B cell (primary cell): ENCODE results near the gene SP100. TPM values are rescaled to one million over a fixed set of nuclear protein-coding genes. Genes with fewer than 3 reads are reported as not detected.

ENCODE experiments used
- ATAC-seq: fragments of 200-7000 bp; cut with Tn5 transposase; one replicate; pipeline ENCODE4 v1.10.0; 2021; ENCODE audit warnings: low read depth, mild to moderate bottlenecking, moderate number of reproducible peaks, moderate library complexity
- CTCF ChIA-PET: fragments of 350-600 bp; sonication (Branson Sonifier 250); formaldehyde crosslinking; loops from one replicate; lab custom pipeline; 2021; ENCODE audit warnings: antibody characterized with exemption, inconsistent platforms; lab: Charles Lee
- POLR2A ChIA-PET: fragments of 350-600 bp; sonication (Branson Sonifier 250); formaldehyde crosslinking; loops from one replicate; lab custom pipeline; 2021; ENCODE audit warnings: antibody characterized with exemption; lab: Charles Lee
- DNase-seq: peaks from one replicate; pipeline ENCODE4 v3.0.0; 2013
- H2AFZ ChIP-seq: 2 replicates; pipeline ENCODE4 v1.6.1; 2012; ENCODE audit warnings: mild to moderate bottlenecking, low read depth, low read length; ENCODE audit not compliant: insufficient read depth, poor library complexity, severe bottlenecking
- H3K27ac ChIP-seq, 2 donors: 1 replicate in 1 of 2; 2 replicates in 1 of 2; pipeline ENCODE4 v1.5.1; 2012 to 2013; ENCODE audit warnings: low read length in 2 of 2, mild to moderate bottlenecking in 2 of 2, moderate library complexity in 1 of 2
- H3K27me3 ChIP-seq, 4 experiments: fragments of 200-600 bp in 1 of 4; sonication (generic) in 1 of 4; replicated peaks in 1 of 4; 1 replicate in 2 of 4; 2 replicates in 2 of 4; pipeline versions ENCODE4 v1.6.1 to v1.7.0; 2013 to 2016; ENCODE audit warnings: low read length in 3 of 4, mild to moderate bottlenecking in 2 of 4, mixed read lengths in 1 of 4, moderate library complexity in 1 of 4; ENCODE audit not compliant: insufficient read depth in 4 of 4, control insufficient read depth in 3 of 4; ENCODE audit errors: control extremely low read depth in 1 of 4
- H3K36me3 ChIP-seq, 2 experiments: replicated peaks in 1 of 2; 1 replicate in 1 of 2; 2 replicates in 1 of 2; pipeline versions ENCODE4 v1.6.1 to v1.7.1; 2013; ENCODE audit warnings: low read length in 1 of 2; ENCODE audit not compliant: insufficient read depth in 2 of 2, control insufficient read depth in 1 of 2; ENCODE audit errors: control extremely low read depth in 1 of 2, extremely low read depth in 1 of 2
- H3K4me1 ChIP-seq, 2 donors: fragments of 200-600 bp in 1 of 2; sonication (generic) in 1 of 2; 1 replicate in 1 of 2; 2 replicates in 1 of 2; pipeline versions ENCODE4 v1.5.1 to v1.6.1; 2013 to 2017; ENCODE audit warnings: low read length in 2 of 2; ENCODE audit not compliant: control insufficient read depth in 2 of 2, insufficient read depth in 2 of 2
- H3K4me2 ChIP-seq: replicated peaks from 2 replicates; pipeline ENCODE3; 2012; ENCODE audit warnings: mild to moderate bottlenecking, low read depth, low read length; ENCODE audit not compliant: poor library complexity, severe bottlenecking
- H3K4me3 ChIP-seq, 5 experiments: fragments of 200-600 bp in 1 of 5; sonication (generic) in 1 of 5; 1 replicate in 3 of 5; 2 replicates in 2 of 5; pipeline versions ENCODE4 v1.5.1 to v1.7.0; 2011 to 2016; ENCODE audit warnings: low read length in 4 of 5, mild to moderate bottlenecking in 4 of 5, low read depth in 2 of 5, control low read depth in 1 of 5, moderate library complexity in 1 of 5; ENCODE audit not compliant: insufficient read depth in 1 of 5; ENCODE audit errors: control extremely low read depth in 1 of 5, extremely low read depth in 1 of 5
- H3K79me2 ChIP-seq: fragments of 200-600 bp; sonication (generic); one replicate; pipeline ENCODE4 v1.6.0; 2016; ENCODE audit warnings: low read length; ENCODE audit not compliant: control insufficient read depth, insufficient read depth
- H3K9ac ChIP-seq: fragments of 200-600 bp; sonication (generic); 2 replicates; pipeline ENCODE4 v1.6.1; 2017; ENCODE audit warnings: mild to moderate bottlenecking, low read length, moderate library complexity
- H3K9me3 ChIP-seq, 3 donors: one replicate each; pipeline versions ENCODE4 v1.6.1 to v1.7.1; 2013; ENCODE audit warnings: low read length in 2 of 3; ENCODE audit not compliant: control insufficient read depth in 2 of 3, insufficient read depth in 1 of 3; ENCODE audit errors: control extremely low read depth in 1 of 3
- H4K20me1 ChIP-seq: 2 replicates; pipeline ENCODE4 v1.6.0; 2012; ENCODE audit warnings: mild to moderate bottlenecking, low read length; ENCODE audit not compliant: insufficient read depth, control insufficient read depth, poor library complexity, severe bottlenecking
- H3K27ac Mint-ChIP-seq: one replicate; pipeline ENCODE4 v1.8.0; 2021; ENCODE audit warnings: mixed read lengths
- H3K27me3 Mint-ChIP-seq: one replicate; pipeline ENCODE4 v1.8.0; 2021; ENCODE audit warnings: mixed read lengths
- H3K4me1 Mint-ChIP-seq: one replicate; pipeline ENCODE4 v1.8.0; 2021; ENCODE audit warnings: mixed read lengths
- H3K4me3 Mint-ChIP-seq: one replicate; pipeline ENCODE4 v1.8.0; 2021; ENCODE audit warnings: mixed read lengths
- H3K9me3 Mint-ChIP-seq: one replicate; pipeline ENCODE4 v1.8.0; 2022; ENCODE audit warnings: mixed read lengths; ENCODE audit not compliant: insufficient read depth
- EZH2 ChIP-seq: IDR thresholded peaks from 2 replicates; pipeline ENCODE4 v1.6.1; 2012; ENCODE audit warnings: borderline replicate concordance, low read depth, mild to moderate bottlenecking, moderate library complexity, low read length; ENCODE audit not compliant: insufficient read depth, poor library complexity, severe bottlenecking
- WGBS: methylation state at CpG from one replicate; pipeline ENCODE4 v1.1.5; 2013; ENCODE audit warnings: missing lambda C conversion rate; ENCODE audit not compliant: insufficient coverage; 5-methylcytosine and 5-hydroxymethylcytosine counted together
- intact Hi-C: fragments of 100-400 bp; cut with micrococcal nuclease; formaldehyde crosslinking; loops from one replicate; pipeline ENCODE4 v1.10.0; 2022
- polyA minus RNA-seq: library from RNA; depleted of rRNA, polyadenylated mRNA; stranded (reverse); fragments of >200 nt; gene quantifications from 2 replicates; pipeline ENCODE4 v1.2.3, GENCODE V29; 2012
- polyA plus RNA-seq: library from polyadenylated mRNA; depleted of rRNA; stranded (reverse); fragments of >200 nt; gene quantifications from 2 replicates; pipeline ENCODE4 v1.2.3, GENCODE V29; 2012
- total RNA-seq, 2 donors: library from RNA; stranded (reverse); fragments of 120-200 nt in 1 of 2; gene quantifications; 1 replicate in 1 of 2; 2 replicates in 1 of 2; pipeline versions ENCODE4 v1.2.3 to v1.2.4, GENCODE V29; 2013 to 2022
- TF ChIP-seq, protein P1 (sequence below): fragments of 200-600 bp; IDR thresholded peaks from one replicate; pipeline ENCODE4 v1.8.0; 2022; ENCODE audit warnings: antibody characterized with exemption, mild to moderate bottlenecking

The SP100 gene
- 554 and 579 TPM in 2 replicates for total RNA-seq
- total RNA-seq (2013) = 389 TPM
- polyA plus RNA-seq = 209 and 290 TPM in 2 replicates
- 156 and 212 TPM in 2 replicates for polyA minus RNA-seq

DNA sequence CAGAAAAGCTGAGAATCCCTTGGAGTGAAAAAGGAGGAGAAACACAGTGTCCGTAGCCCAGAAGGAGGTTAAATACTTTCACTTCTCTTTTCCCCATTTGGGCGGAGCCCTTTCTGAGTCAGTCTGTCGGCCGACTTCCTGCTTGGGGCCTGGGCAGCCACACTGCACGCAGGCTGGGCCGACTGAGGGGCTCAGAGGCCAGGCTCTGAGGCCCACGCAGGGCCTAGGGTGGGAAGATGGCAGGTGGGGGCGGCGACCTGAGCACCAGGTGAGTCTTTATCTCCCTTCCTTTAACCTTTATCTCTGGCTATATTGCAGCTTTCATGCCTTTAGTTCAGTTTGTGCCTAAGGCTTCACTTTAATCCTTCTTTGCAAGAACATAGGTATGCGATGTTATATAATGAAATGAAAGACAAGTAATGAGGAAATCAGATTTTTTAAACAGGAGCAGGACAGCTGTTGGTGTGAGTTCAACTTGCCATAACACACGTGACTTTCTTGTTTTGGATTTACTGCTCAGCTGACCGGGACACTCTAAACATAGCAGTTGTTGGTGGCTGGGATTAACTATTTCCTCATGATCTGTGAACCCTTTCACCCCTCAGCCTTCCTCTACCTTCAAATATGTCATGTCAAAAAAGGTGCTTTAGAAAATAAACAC, at the start of gene SP100:
TSS of gene SP100 (plus strand) at position 141 of the 661 bp plus-strand sequence. CDS start at position 237, 96 bp downstream.
- Mint-ChIP-seq H3K27ac (peak within 1 kb of the TSS; percentile 99), H3K27me3 (no peaks in the 10 kb centered on the region), H3K9me3 (no peaks in the 10 kb centered on the region), H3K4me3 (peak within 1 kb of the TSS; percentile 85), H3K4me1 (peaks cover 78% of the 10 kb centered on the region)
- H3K79me2 ChIP-seq = peaks cover 74% of the 10 kb centered on the region
- TF ChIP-seq, protein P1, sequence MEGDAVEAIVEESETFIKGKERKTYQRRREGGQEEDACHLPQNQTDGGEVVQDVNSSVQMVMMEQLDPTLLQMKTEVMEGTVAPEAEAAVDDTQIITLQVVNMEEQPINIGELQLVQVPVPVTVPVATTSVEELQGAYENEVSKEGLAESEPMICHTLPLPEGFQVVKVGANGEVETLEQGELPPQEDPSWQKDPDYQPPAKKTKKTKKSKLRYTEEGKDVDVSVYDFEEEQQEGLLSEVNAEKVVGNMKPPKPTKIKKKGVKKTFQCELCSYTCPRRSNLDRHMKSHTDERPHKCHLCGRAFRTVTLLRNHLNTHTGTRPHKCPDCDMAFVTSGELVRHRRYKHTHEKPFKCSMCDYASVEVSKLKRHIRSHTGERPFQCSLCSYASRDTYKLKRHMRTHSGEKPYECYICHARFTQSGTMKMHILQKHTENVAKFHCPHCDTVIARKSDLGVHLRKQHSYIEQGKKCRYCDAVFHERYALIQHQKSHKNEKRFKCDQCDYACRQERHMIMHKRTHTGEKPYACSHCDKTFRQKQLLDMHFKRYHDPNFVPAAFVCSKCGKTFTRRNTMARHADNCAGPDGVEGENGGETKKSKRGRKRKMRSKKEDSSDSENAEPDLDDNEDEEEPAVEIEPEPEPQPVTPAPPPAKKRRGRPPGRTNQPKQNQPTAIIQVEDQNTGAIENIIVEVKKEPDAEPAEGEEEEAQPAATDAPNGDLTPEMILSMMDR = no peak
- H4K20me1 ChIP-seq = peaks cover 8% of the 10 kb centered on the region
- peak within 1 kb of the TSS; percentile 74 for H3K4me2 ChIP-seq
- H3K9me3 ChIP-seq = no peaks in the 10 kb centered on the region
- CTCF ChIA-PET = interaction anchor here (0.6 to 2.8 kb wide), 5 partner anchors 28 to 374 kb away, joined by 3 to 8 read pairs (median 3); no protein-coding TSS in a partner anchor
- peak within 1 kb of the TSS; percentile 64 for H2AFZ ChIP-seq
- ATAC-seq = peak; percentile 82
- POLR2A ChIA-PET = interaction anchor here (1.3 to 2.0 kb wide), 3 partner anchors 15 to 55 kb away, joined by 3 to 6 read pairs (median 6); no protein-coding TSS in a partner anchor
- WGBS = 0% methylated on average over 5 of the region's 12 CpGs
- no peaks in the 10 kb centered on the region for H3K27me3 ChIP-seq
- H3K9ac ChIP-seq = peak within 1 kb of the TSS; percentile 81
- DNase-seq = peak; percentile 90
- peaks cover 2 to 20% of the 10 kb centered on the region in 2 experiments for H3K36me3 ChIP-seq
- intact Hi-C loops = loop anchor here (1.0 to 5.0 kb wide), 5 partner anchors 15 to 349 kb away; partner anchors contain the start of genes SLC16A14 and SP140
- peaks cover 63 to 69% of the 10 kb centered on the region in 2 donors for H3K4me1 ChIP-seq
- peak within 1 kb of the TSS; percentile 86 to 89 for H3K27ac ChIP-seq
- peak within 1 kb of the TSS; percentile 74 to 99 (median 76) for H3K4me3 ChIP-seq

DNA sequence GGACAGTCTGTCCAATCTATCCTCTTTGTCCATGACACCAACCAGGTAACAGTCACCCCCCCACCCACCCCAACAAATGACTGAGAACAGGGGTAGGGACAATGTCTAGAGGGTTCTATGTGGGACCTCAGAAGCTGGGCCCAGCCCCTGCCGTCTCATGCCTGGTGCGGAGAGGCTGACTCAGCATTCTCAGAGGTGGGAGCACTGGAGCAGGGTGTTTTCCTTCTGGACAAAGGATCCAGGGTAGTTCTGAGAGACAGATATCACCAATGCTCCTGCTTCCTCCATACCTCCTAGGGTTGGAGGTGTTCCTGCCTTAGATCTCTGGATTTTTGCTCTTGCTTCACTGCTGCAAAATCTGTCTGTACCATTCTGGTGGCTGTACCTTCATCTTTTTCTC, 33.9 kb upstream of the SP100 start:
- H3K27me3 Mint-ChIP-seq = no peaks in the 10 kb centered on the region
- Histone ChIP-seq H3K9me3 (peaks cover 0 to 2% (median 0%) of the 10 kb centered on the region in 3 donors), H3K9ac (no peak overlapping the region), H3K4me3 (no peak overlapping the region), H3K4me1 (no peaks in the 10 kb centered on the region), H2AFZ (no peak overlapping the region), H3K27ac (no peak overlapping the region), H3K27me3 (no peaks in the 10 kb centered on the region), H3K79me2 (peaks cover 4% of the 10 kb centered on the region), H4K20me1 (no peaks in the 10 kb centered on the region), H3K4me2 (no peak overlapping the region), H3K36me3 (peaks cover 14 to 55% of the 10 kb centered on the region in 2 experiments)
- intact Hi-C loops = no loop called here
- DNase-seq = no peak
- ChIA-PET CTCF (no interaction called here), POLR2A (no interaction called here)
- no peak for TF ChIP-seq EZH2
- TF ChIP-seq, protein P1 = no peak
- peak overlapping the region; percentile 50 for H3K27ac Mint-ChIP-seq
- no peaks in the 10 kb centered on the region for H3K9me3 Mint-ChIP-seq
- no peak for ATAC-seq
- H3K4me1 Mint-ChIP-seq = peaks cover 3% of the 10 kb centered on the region
- H3K4me3 Mint-ChIP-seq = no peak overlapping the region
- WGBS = 90% methylated on average over 2 of the region's 2 CpGs
